Skeletal muscle tissue (tissue), 4 donors: ENCODE results near the gene XRCC4. TPM values are rescaled to one million over a fixed set of nuclear protein-coding genes. Genes with fewer than 3 reads are reported as not detected.

Experiments
- H3K27ac ChIP-seq: one replicate; pipeline ENCODE4 v1.7.0; 2013; ENCODE audit warnings: mild to moderate bottlenecking, low read depth, low read length, inconsistent platforms
- H3K27me3 ChIP-seq, 3 donors: one replicate each; pipeline ENCODE4 v1.7.0; 2013; ENCODE audit warnings: low read length in 3 of 3; ENCODE audit not compliant: control insufficient read depth in 3 of 3, insufficient read depth in 3 of 3
- H3K36me3 ChIP-seq, 3 donors: one replicate each; pipeline ENCODE4 v1.7.0; 2013; ENCODE audit warnings: low read length in 3 of 3; ENCODE audit not compliant: control insufficient read depth in 3 of 3, insufficient read depth in 3 of 3
- H3K4me1 ChIP-seq, 3 donors: one replicate each; pipeline ENCODE4 v1.7.0; 2013; ENCODE audit warnings: low read length in 3 of 3, mild to moderate bottlenecking in 3 of 3; ENCODE audit not compliant: control insufficient read depth in 3 of 3, insufficient read depth in 3 of 3
- H3K4me3 ChIP-seq, 3 donors: one replicate each; pipeline ENCODE4 v1.7.0; 2013; ENCODE audit warnings: low read length in 3 of 3
- H3K9ac ChIP-seq, 3 donors: one replicate each; pipeline ENCODE4 v1.7.0; 2013; ENCODE audit warnings: low read length in 3 of 3, mild to moderate bottlenecking in 3 of 3, moderate library complexity in 2 of 3, low read depth in 1 of 3
- H3K9me3 ChIP-seq, 3 donors: one replicate each; pipeline ENCODE4 v1.7.0; 2013; ENCODE audit warnings: low read length in 3 of 3; ENCODE audit not compliant: control insufficient read depth in 3 of 3
- total RNA-seq: library from RNA; depleted of rRNA; stranded (reverse); fragments of >200 nt; gene quantifications from one replicate; pipeline ENCODE4 v1.2.3, GENCODE V29; 2014
- donor health status: Osteomylitis.

Gene XRCC4
- total RNA-seq, 1 donor from 2014 or later, result 3.7 TPM

GRCh38 chr5:83107692-83108420 is 30.5 kb downstream of the XRCC4 start:
- Histone ChIP-seq H3K9ac (no peak overlapping the region), H3K9me3 (no peaks in the 10 kb centered on the region), H3K36me3 (no peaks in the 10 kb centered on the region), H3K27me3 (no peaks in the 10 kb centered on the region), H3K4me1 (no peaks in the 10 kb centered on the region), H3K4me3 (no peak overlapping the region), H3K27ac (no peak overlapping the region)

- Histone ChIP-seq H3K36me3 (no peaks in the 10 kb centered on the region), H3K9me3 (no peaks in the 10 kb centered on the region), H3K9ac (no peak overlapping the region), H3K27ac (no peak overlapping the region), H3K27me3 (no peaks in the 10 kb centered on the region), H3K4me1 (no peaks in the 10 kb centered on the region), H3K4me3 (no peak overlapping the region)
Measured at GRCh38 chr5:83109380-83109779, 32.0 kb downstream of the XRCC4 start.

- Histone ChIP-seq H3K4me3 (no peak overlapping the region), H3K4me1 (no peaks in the 10 kb centered on the region), H3K27me3 (no peaks in the 10 kb centered on the region), H3K36me3 (no peaks in the 10 kb centered on the region), H3K9ac (no peak overlapping the region), H3K27ac (no peak overlapping the region), H3K9me3 (peaks cover 0 to 4% (median 3%) of the 10 kb centered on the region in 3 donors)
Measured at GRCh38 chr5:83115816-83116215, 38.5 kb downstream of the XRCC4 start.

- Histone ChIP-seq H3K4me3 (no peak overlapping the region), H3K27ac (no peak overlapping the region), H3K9ac (no peak overlapping the region), H3K27me3 (no peaks in the 10 kb centered on the region), H3K4me1 (no peaks in the 10 kb centered on the region), H3K36me3 (no peaks in the 10 kb centered on the region), H3K9me3 (peaks cover 0 to 4% (median 3%) of the 10 kb centered on the region in 3 donors)
Measured at GRCh38 chr5:83118471-83118870, 41.1 kb downstream of the XRCC4 start.

GRCh38 chr5:83118976-83119375 is 41.6 kb downstream of the XRCC4 start:
- H3K36me3 ChIP-seq, result no peaks in the 10 kb centered on the region
- no peak overlapping the region for H3K9ac ChIP-seq
- peaks cover 0 to 4% (median 3%) of the 10 kb centered on the region in 3 donors for H3K9me3 ChIP-seq
- H3K27me3 ChIP-seq, result no peaks in the 10 kb centered on the region
- no peaks in the 10 kb centered on the region for H3K4me1 ChIP-seq
- H3K4me3 ChIP-seq, result no peak overlapping the region
- no peak overlapping the region for H3K27ac ChIP-seq

- H3K27me3 ChIP-seq, result no peaks in the 10 kb centered on the region
- no peak overlapping the region for H3K9ac ChIP-seq
- no peaks in the 10 kb centered on the region for H3K36me3 ChIP-seq
- no peak overlapping the region for H3K4me3 ChIP-seq
- no peak overlapping the region for H3K27ac ChIP-seq
- no peaks in the 10 kb centered on the region for H3K4me1 ChIP-seq
- H3K9me3 ChIP-seq, result no peaks in the 10 kb centered on the region
Measured at GRCh38 chr5:83124593-83124992, 47.2 kb downstream of the XRCC4 start.

- Histone ChIP-seq H3K36me3 (no peaks in the 10 kb centered on the region), H3K4me1 (no peaks in the 10 kb centered on the region), H3K4me3 (no peak overlapping the region), H3K27me3 (no peaks in the 10 kb centered on the region), H3K9ac (no peak overlapping the region), H3K9me3 (no peaks in the 10 kb centered on the region), H3K27ac (no peak overlapping the region)
Measured at GRCh38 chr5:83125560-83125959, 48.2 kb downstream of the XRCC4 start.

GRCh38 chr5:83126501-83126900 is 49.2 kb downstream of the XRCC4 start:
- Histone ChIP-seq H3K27me3 (no peaks in the 10 kb centered on the region), H3K9me3 (no peaks in the 10 kb centered on the region), H3K4me3 (no peak overlapping the region), H3K27ac (no peak overlapping the region), H3K36me3 (no peaks in the 10 kb centered on the region), H3K4me1 (no peaks in the 10 kb centered on the region), H3K9ac (no peak overlapping the region)

- Histone ChIP-seq H3K27me3 (no peaks in the 10 kb centered on the region), H3K27ac (no peak overlapping the region)
Measured at GRCh38 chr5:83133797-83134196, 56.5 kb downstream of the XRCC4 start.

GRCh38 chr5:83142526-83142925 is 65.2 kb downstream of the XRCC4 start:
- Histone ChIP-seq H3K4me1 (peaks cover 0 to 2% (median 0%) of the 10 kb centered on the region in 3 donors), H3K9me3 (no peaks in the 10 kb centered on the region), H3K4me3 (no peak overlapping the region), H3K9ac (no peak overlapping the region), H3K27ac (no peak overlapping the region), H3K36me3 (peaks cover 0 to 1% (median 0%) of the 10 kb centered on the region in 3 donors), H3K27me3 (no peaks in the 10 kb centered on the region)

More at GRCh38 chr5:83133797-83134196, 56.5 kb downstream of the XRCC4 start:
- no peaks in the 10 kb centered on the region for H3K4me1 ChIP-seq
- no peak overlapping the region for H3K4me3 ChIP-seq
- H3K9me3 ChIP-seq, result peaks cover 0 to 4% (median 3%) of the 10 kb centered on the region in 3 donors
- H3K36me3 ChIP-seq, result peaks cover 2 to 4% (median 3%) of the 10 kb centered on the region in 3 donors
- no peak overlapping the region for H3K9ac ChIP-seq
